ENCODE data around the gene ACVR1C. TPM values are rescaled to one million over a fixed set of nuclear protein-coding genes. Genes with fewer than 3 reads are reported as not detected.

Gene ACVR1C
- total and polyA plus RNA-seq, 2 donors (not counting 1 experiment from before 2014, with no cell fraction given): 0.24 to 0.52 TPM

- H2AFZ ChIP-seq (ENCODE audit: insufficient read depth, low read depth, low read length, poor library complexity, severe bottlenecking): no peak overlapping the region
- peaks cover 0 to 2% (median 0%) of the 10 kb centered on the region in 3 donors for H3K9me3 ChIP-seq (ENCODE audit: control extremely low read depth in 1 of 3, control insufficient read depth in 2 of 3, insufficient read depth in 1 of 3, low read length in 2 of 3)
- no peaks in the 10 kb centered on the region for H3K79me2 ChIP-seq (ENCODE audit: control insufficient read depth, insufficient read depth, low read length)
- Mint-ChIP-seq H3K27me3 (no peaks in the 10 kb centered on the region), H3K9me3 (ENCODE audit: insufficient read depth) (no peaks in the 10 kb centered on the region), H3K4me1 (no peaks in the 10 kb centered on the region), H3K4me3 (no peak overlapping the region), H3K27ac (no peak overlapping the region)
- no peak for ATAC-seq (ENCODE audit: low read depth)
- no peak overlapping the region for H3K9ac ChIP-seq (ENCODE audit: low read length)
- CTCF ChIA-PET: no interaction called here
- no peak overlapping the region for H3K27ac ChIP-seq (ENCODE audit: low read length in 2 of 2)
- no peaks in the 10 kb centered on the region for H3K36me3 ChIP-seq (replicated peaks in 1 of 2; ENCODE audit: control extremely low read depth in 1 of 2, control insufficient read depth in 1 of 2, extremely low read depth in 1 of 2, insufficient read depth in 2 of 2, low read length in 1 of 2)
- no peak for DNase-seq
- H3K4me3 ChIP-seq (ENCODE audit: control extremely low read depth in 1 of 5, extremely low read depth in 1 of 5, insufficient read depth in 1 of 5, low read depth in 2 of 5, low read length in 4 of 5): no peak overlapping the region
- intact Hi-C loops (cut with micrococcal nuclease): no loop called here
- POLR2A ChIA-PET: no interaction called here
- TF ChIP-seq EZH2 (IDR thresholded peaks at IDR 0.05; ENCODE audit: borderline replicate concordance, insufficient read depth, low read depth, low read length, poor library complexity, severe bottlenecking) (no peak), CTCF (IDR thresholded peaks at IDR 0.05) (no peak)
- H4K20me1 ChIP-seq (ENCODE audit: control insufficient read depth, insufficient read depth, low read length, poor library complexity, severe bottlenecking): no peaks in the 10 kb centered on the region
- no peaks in the 10 kb centered on the region for H3K27me3 ChIP-seq (replicated peaks in 1 of 4; ENCODE audit: control extremely low read depth in 1 of 4, control insufficient read depth in 3 of 4, insufficient read depth in 4 of 4, low read length in 3 of 4)
- no CpG with 5 or more reads among the region's 1 CpG for WGBS (ENCODE audit: insufficient coverage)
- no peak overlapping the region for H3K4me2 ChIP-seq (replicated peaks; ENCODE audit: low read depth, low read length, poor library complexity, severe bottlenecking)
- H3K4me1 ChIP-seq (ENCODE audit: control insufficient read depth in 2 of 2, insufficient read depth in 2 of 2, low read length in 2 of 2): no peaks in the 10 kb centered on the region
Observed at GRCh38 chr2:157536815-157537214, 91.8 kb downstream of the ACVR1C start.

DNA sequence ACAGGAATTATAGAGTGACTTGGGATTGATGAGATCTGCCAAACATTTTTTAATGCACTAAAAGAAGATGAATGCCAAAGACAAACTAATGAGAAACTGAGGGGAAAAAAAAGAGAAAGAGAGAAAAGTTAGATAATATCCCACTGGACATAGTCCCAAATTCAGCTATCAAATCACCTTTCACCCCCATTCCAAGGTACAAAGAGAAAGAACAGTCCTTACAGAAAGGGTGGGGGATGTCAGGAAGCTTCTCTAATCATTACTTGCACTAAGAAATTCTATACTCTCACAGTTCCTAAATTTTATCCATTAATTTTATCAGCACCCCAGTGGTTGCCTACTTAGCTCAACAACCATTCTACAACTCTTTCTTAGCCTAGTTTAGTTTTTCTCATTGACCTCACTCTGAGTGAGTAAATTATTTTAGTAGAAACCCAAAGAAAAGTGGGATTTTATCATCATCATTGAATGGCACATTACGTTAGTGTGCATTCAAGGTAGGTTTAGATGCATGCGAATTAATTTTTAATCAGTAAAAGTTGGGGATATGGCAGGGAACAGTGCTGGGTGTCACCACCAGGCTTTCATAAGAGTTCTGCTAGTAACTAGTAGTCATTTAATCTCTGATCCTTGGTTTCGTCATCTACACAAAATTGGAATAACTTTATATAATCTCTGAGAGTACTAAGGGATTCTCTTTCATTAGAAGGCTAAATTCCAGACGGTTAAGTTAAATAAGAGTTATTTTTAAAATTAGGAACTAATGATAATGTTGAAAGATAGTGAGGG lies 99.5 kb downstream of the ACVR1C start:
- ATAC-seq (ENCODE audit: low read depth) (no peak), DNase-seq (no peak)
- no peak overlapping the region for H3K4me3 Mint-ChIP-seq
- intact Hi-C loops (cut with micrococcal nuclease): no loop called here
- H3K36me3 ChIP-seq (replicated peaks in 1 of 2; ENCODE audit: control extremely low read depth in 1 of 2, control insufficient read depth in 1 of 2, extremely low read depth in 1 of 2, insufficient read depth in 2 of 2, low read length in 1 of 2): no peaks in the 10 kb centered on the region
- no peak overlapping the region for H3K27ac Mint-ChIP-seq
- TF ChIP-seq EZH2 (IDR thresholded peaks at IDR 0.05; ENCODE audit: borderline replicate concordance, insufficient read depth, low read depth, low read length, poor library complexity, severe bottlenecking): no peak
- no peak for TF ChIP-seq CTCF (IDR thresholded peaks at IDR 0.05)
- H3K4me1 ChIP-seq (ENCODE audit: control insufficient read depth in 2 of 2, insufficient read depth in 2 of 2, low read length in 2 of 2): peaks cover under 1% of the 10 kb centered on the region in 2 donors
- ChIA-PET CTCF (interaction anchor here (0.8 kb wide), 1 partner anchor 43 kb away, joined by 3 read pairs; no protein-coding TSS in a partner anchor), POLR2A (no interaction called here)
- no CpG with 5 or more reads among the region's 4 CpGs for whole genome bisulfite sequencing (ENCODE audit: insufficient coverage)
- H3K79me2 ChIP-seq (ENCODE audit: control insufficient read depth, insufficient read depth, low read length): no peaks in the 10 kb centered on the region
- no peak overlapping the region for H2AFZ ChIP-seq (ENCODE audit: insufficient read depth, low read depth, low read length, poor library complexity, severe bottlenecking)
- no peak overlapping the region for H3K9ac ChIP-seq (ENCODE audit: low read length)
- no peak overlapping the region for H3K4me2 ChIP-seq (replicated peaks; ENCODE audit: low read depth, low read length, poor library complexity, severe bottlenecking)
- peaks cover 3% of the 10 kb centered on the region for H3K4me1 Mint-ChIP-seq
- H3K9me3 Mint-ChIP-seq (ENCODE audit: insufficient read depth): no peaks in the 10 kb centered on the region
- no peak overlapping the region for H3K4me3 ChIP-seq (ENCODE audit: control extremely low read depth in 1 of 5, extremely low read depth in 1 of 5, insufficient read depth in 1 of 5, low read depth in 2 of 5, low read length in 4 of 5)
- no peaks in the 10 kb centered on the region for H4K20me1 ChIP-seq (ENCODE audit: control insufficient read depth, insufficient read depth, low read length, poor library complexity, severe bottlenecking)
- peaks cover 7% of the 10 kb centered on the region for H3K27me3 Mint-ChIP-seq
- no peak overlapping the region for H3K27ac ChIP-seq (ENCODE audit: low read length in 2 of 2)
- no peaks in the 10 kb centered on the region for H3K9me3 ChIP-seq (ENCODE audit: control extremely low read depth in 1 of 3, control insufficient read depth in 2 of 3, insufficient read depth in 1 of 3, low read length in 2 of 3)
- H3K27me3 ChIP-seq (replicated peaks in 1 of 4; ENCODE audit: control extremely low read depth in 1 of 4, control insufficient read depth in 3 of 4, insufficient read depth in 4 of 4, low read length in 3 of 4): no peaks in the 10 kb centered on the region
